GM21786 (cell line): Measurements from ENCODE around the gene IFNA17.
"Not testable (repeated sequence)": the region's sequence is repeated elsewhere in the genome, so short reads cannot be mapped to it uniquely, and the experiment has no call there.

Source experiments
- ATAC-seq: cut with Tn5 transposase; IDR thresholded peaks from one replicate; pipeline ENCODE4 v1.9.1; 2021; ENCODE audit not compliant: unreplicated experiment

The IFNA17 gene

GRCh38 chr9:21228122-21228521 is at the start of gene IFNA17:
IFNA17 (minus strand) TSS chr9:21228222; CDS start chr9:21228173, 49 bp downstream.
- no peak for ATAC-seq

DNA sequence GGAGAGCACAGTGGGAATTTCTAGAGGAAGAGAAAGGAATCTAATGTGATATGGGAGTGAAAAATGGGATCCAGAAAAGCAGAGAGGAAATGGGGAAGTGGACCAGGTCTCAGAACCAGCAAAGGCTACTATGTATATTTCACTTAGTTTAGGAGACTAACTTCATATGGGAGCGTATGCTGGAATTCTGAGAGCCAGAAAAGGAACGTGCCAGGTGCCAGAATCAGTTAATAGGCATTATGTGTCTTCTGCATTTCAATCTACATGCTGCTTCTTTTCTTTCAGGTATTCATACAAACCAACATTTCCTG is 40.3 kb upstream of the IFNA17 start:
- ATAC-seq = no peak

DNA sequence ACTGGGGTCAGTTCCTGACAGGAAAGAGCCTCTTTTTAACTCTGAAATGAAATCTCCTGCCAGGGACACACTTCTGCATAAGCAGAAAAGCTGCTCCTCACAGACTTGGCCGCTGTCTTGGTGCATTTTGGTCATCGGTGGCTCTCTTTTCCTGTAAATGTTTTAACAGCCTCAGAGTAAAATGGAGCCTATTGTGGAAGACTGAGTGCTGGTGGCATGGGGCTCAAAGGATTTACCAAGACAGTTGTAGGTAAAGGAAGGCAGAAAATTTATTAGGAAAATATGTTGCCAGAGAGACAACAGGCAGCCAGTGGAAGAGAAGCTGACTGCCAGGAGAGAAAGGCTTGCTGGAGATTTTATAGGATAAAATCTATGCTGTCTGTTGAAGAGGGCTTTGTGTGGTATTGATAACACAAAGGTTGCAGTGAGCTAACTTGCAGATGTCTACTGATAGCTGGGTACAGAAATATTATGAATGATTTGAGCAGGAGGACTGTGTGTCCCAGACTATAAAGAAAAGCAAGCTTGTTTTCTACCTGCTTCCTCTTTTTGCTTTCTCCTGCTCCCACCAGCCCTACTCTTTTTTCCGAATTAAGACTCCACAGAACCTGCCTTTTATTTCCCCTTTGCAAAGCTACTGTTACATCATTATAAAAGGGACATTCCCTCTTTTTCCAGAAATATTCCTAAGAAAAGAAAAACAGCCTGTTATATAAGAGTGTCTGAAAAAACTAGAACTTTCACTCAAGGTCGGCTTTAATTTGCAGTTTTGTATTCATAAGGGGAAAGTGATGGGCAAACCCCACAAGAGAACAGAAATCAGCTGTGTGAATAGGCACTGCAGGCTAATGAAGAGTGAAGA is 39.7 kb upstream of the IFNA17 start:
- ATAC-seq = no peak

DNA sequence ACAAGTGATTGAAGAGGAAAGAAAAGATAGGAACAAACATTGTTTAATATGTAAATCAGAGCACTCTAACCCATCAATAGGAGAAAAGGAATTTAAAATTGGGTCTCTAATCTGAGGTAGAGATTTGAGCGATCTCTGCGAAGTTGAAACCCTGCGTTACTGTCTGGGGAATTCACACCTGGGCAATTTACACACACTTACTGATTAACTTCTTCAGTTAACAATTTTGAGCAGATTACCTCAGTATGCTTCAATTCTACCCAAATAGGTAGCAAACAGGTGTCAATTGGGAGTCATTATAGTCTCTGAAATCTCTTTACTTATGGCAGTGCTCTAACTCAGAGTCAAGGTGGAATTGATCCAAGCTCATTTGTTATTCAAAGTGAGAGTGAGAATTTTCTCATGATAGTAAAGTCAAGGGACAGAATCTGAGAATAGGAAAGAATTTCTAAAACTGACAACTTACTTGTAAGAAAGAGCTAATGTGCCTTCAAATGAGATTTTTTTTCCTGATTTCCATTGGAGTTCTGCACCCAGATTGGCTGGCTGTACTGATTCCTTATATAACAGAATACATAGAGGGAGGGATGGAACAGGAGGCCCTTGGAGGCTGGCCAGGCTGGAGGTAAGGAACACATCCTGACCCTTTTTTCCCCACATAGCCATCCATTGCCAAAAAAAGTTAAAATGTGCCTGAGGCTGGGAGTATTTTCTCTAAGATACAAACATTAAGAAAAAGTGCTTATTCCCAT is 38.9 kb upstream of the IFNA17 start:
- no peak for ATAC-seq

DNA sequence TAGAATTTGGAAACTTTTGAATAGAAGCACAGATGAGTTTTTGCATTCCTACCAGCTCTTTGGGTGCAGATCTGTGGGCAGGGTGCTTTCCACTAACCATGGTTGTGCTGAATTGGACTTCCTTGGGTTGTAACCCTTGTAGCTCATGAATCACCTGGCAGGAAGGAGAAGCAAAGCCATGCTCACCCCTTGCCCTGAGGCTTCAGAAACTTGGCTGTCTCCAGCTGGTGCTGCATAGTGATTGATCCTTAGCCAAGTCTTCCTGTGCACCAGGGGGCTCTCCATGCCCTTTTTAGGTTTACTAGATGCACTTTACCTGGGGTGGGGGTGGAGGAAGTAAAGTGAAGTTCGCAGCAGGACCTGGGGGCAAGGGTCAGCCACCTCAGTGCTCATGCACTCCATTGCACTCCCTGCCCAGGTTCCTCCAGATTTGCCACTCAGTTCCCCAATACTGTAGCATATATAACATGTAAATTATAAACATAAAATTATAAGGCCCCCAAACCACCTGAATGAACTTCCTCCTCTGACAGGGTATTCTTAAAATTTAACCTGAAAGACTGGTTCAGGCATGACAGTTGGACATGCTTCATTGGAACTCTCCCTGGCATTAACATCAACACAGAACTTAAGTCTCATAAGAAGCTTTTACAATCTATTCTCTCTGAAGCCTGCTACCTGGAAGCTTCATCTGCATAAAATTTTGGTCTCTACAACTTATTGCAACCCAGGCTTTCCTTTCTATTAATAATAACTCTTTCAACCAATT is 37.6 kb upstream of the IFNA17 start:
- no peak for ATAC-seq

DNA sequence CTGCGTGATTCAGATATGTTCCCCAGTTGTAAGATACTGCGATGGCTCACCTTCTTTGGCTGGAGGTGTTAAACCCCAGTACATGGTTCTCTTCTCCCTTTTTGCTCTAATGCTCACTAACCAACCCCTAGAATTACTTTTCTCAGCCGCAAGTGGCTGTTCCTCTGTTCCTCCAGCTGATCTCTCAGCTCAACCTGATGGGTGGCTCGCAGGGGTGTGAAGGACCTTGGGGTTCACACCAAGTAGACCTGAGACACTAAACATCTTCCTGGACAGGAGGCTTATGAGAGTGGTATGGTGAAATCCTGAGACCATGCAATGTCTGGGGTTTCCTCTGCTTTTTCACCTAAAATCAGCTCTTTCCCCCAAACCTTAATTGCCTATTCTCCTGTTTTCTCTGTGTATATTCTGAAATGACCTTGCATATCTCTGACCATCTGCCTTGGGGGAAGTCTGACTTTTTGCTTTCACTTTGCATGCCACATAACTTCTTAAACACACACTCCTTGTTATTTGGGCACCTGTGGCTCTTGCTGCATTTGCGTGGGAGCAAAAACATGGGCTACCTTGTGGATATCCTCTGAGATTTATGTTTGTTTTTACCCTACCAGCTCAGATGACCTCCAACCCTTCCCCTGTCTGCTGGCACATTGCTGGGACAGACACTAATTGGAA is 27.7 kb upstream of the IFNA17 start:
- ATAC-seq = peak; percentile 41

- peak; percentile 71 for ATAC-seq
Observed at GRCh38 chr9:21252721-21253547, 24.9 kb upstream of the IFNA17 start.

- ATAC-seq = no peak
Observed at GRCh38 chr9:21251638-21252037, 23.6 kb upstream of the IFNA17 start.

DNA sequence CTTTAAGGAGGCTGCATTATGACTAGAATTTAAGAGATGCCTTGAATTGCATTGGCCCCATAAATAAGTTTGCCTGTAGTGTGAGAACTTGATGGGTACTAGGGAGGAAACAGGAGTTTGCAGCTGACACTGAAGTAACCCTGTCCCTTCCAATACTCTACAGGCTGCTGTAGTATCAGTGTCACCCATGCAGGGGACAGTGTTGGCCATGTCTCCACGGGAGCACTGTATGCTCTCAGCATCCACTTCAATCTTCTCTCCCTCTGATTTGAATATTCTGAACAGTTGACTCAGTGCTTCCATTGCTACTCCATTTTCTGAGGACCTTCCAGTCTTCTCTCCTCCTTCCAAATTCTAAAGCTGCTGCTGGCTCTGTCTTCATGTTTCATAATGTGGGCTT is 23.2 kb upstream of the IFNA17 start:
- ATAC-seq = no peak

DNA sequence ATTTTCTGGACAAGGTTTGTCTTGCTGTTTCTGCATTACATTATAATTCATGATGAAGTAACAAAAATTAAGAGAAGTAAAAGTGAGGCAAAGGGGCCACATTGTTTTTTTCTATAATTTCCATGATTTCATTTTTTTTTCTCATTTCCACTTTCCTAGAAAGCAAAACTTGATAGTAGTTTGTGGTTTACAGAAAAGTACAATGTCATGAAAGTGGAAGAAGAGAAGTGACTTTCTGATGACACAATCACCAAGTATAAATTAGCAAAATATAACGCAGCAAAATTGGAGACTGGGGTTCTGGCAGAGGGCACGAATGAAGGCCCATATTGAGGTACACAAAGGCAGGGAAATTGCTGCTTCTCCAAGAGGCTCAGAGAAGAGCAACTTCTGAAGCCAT is 16.8 kb upstream of the IFNA17 start:
- ATAC-seq = no peak

DNA sequence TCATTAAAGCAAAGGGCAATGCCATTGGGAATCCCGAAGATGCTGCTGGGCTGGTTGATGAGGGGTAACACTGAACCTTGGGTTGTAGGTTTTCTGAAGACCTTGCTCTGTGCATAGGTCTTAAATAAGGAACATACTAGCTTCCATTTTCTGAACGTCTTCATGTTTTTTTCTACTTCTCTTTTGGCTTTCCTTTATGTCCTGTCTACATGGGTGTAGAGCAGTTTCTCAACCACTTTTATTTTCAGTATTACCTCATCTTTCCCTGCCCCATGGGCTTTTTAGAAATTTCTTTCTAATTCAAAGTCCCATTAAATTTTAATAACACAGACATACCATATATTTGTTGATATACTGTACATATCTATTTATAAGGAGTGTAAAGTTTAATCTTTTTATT is 11.9 kb upstream of the IFNA17 start, which contains the start of gene IFNA14:
TSS of gene IFNA14 (minus strand) at position 95 of the 400 bp plus-strand sequence. CDS start at position 25, 70 bp downstream.
- ATAC-seq = no peak

GRCh38 chr9:21236360-21236714 is 8.3 kb upstream of the IFNA17 start:
- ATAC-seq = not testable (repeated sequence)

- peak; percentile 74 for ATAC-seq
Observed at GRCh38 chr9:21235468-21236359, 7.7 kb upstream of the IFNA17 start.

- no peak for ATAC-seq
Observed at GRCh38 chr9:21234153-21234687, 6.2 kb upstream of the IFNA17 start.

DNA sequence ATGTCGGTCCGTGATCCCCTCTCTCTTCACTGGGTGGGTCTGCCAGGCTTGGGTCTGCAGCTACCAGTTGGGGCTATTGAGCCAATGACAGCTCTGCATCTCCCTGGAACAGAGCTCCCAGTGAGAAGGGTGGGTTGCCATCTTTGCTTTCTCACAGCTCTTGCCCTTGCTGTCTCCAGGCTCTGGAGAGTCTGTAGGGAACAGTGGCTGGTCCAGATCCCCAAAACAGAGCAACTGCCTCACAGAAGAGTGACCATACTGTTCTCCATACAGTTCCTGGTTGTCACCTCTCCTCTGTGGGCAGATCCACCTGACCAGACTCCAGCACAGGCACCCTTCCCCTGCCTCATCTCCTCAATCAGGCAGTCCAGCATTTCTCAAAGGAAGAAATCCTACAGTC is 5.2 kb upstream of the IFNA17 start:
- no peak for ATAC-seq

- not testable (repeated sequence) for ATAC-seq
Observed at GRCh38 chr9:21217211-21217610, 10.8 kb downstream of the IFNA17 start, which contains the start of gene IFNA16. IFNA16 (minus strand) TSS chr9:21217311; CDS start chr9:21217305, 6 bp downstream.

DNA sequence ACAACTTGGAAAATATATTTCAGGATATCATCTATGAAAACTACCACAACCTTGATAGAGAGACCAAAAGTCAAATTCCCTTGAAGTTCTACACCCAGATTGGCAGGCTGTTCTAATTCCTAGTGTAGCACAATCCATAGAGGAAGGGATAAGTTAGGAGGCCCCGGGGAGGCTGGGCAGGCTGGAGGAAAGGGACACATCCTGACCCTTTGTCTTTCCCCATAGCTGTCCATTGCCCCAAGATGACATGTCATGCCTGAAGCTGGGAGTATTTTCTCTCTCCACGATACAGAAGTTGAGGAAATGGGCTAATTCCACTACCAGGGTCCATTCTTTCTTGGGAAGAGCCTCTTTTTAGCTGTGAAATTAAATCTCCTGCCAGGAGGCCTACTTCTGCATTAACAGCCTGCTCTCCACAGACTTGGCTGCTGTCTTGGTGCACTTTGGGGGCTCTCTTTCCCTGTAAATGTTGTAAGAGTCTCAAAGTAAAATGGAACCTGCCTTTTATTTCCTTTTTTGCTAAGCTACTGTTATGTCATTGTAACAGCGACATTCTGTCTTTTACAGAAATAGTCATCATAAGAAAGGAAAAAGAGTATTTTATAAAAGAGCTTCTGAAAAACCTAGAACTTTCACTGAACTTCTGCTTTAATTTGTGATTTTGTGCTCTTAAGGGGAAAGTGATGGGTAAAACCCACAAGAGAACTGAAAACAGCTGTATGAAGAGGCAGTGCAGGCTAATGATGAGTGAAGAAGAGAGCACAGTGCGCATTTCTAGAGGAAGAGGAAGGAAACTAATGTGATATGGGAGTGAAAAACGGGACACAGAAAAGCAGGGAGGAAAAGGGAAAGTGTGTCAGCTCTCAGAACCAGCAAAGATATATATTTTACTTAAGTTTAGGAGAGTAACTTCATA is 14.4 kb downstream of the IFNA17 start:
- ATAC-seq = peak; percentile 83

DNA sequence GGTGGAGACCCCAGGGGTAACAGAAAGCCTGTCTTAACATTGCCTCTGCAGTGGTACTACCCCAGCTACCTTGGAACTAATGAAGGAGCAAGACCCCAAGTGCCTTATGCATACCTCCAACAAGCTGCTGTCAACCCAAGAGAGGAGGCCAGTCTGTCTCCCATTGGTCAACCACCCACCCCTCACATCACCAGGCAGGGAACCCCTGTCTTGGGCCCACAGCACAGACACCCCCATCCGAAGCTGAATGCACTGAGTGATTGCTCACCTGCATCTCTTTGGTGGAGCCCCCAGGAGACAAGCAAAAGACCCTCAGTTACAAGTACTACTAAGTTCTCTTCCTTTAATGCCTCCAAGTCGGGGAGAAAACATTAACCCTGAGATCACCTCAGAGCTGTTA is 15.9 kb downstream of the IFNA17 start:
- not testable (repeated sequence) for ATAC-seq
